Lower leg skin (tissue), 4 donors: ENCODE results near the gene RHOF. TPM values are rescaled to one million over a fixed set of nuclear protein-coding genes. Genes with fewer than 3 reads are reported as not detected.

Experiments
- DNase-seq, 2 donors: peaks; one replicate each; pipeline ENCODE4 v3.0.0-alpha.2; 2019; ENCODE audit warnings: low spot score in 2 of 2
- H3K4me3 ChIP-seq: fragments of 200-600 bp; sonication (generic); 2 replicates; pipeline ENCODE4 v1.5.1; 2017; ENCODE audit warnings: mild to moderate bottlenecking, low read depth; ENCODE audit not compliant: poor library complexity, severe bottlenecking
- CTCF ChIP-seq, 3 donors: fragments of 450-650 bp; IDR thresholded peaks; one replicate each; pipeline ENCODE4 v1.5.1; 2016; ENCODE audit warnings: antibody characterized with exemption in 3 of 3, mild to moderate bottlenecking in 3 of 3, moderate library complexity in 2 of 3
- POLR2A ChIP-seq, 2 donors: fragments of 450-650 bp; IDR thresholded peaks; one replicate each; pipeline ENCODE4 v1.6.1; 2016 to 2017; ENCODE audit warnings: antibody characterized with exemption in 2 of 2, mild to moderate bottlenecking in 1 of 2, moderate library complexity in 1 of 2
- WGBS, 2 donors: methylation state at CpG; one replicate each; pipeline ENCODE4 v1.1.5; 2018; 5-methylcytosine and 5-hydroxymethylcytosine counted together
- intact Hi-C: fragments of 100-400 bp; cut with DNase I; formaldehyde crosslinking; loops from one replicate; pipeline ENCODE4 v1.15.0; 2023; ENCODE audit warnings: low total_unique reads
- total RNA-seq, 4 donors: library from RNA; depleted of rRNA; stranded (reverse); fragments of >200 nt; gene quantifications; one replicate each; pipeline ENCODE4 v1.1.0, GENCODE V29; 2016

Gene RHOF
- total RNA-seq, 4 donors from 2014 or later, result 5.4 to 24.1 (median 9.9) TPM

GRCh38 chr12:121808623-121809022 is 15.1 kb upstream of the RHOF start:
- intact Hi-C loops, result no loop called here
- DNase-seq, result no peak
- TF ChIP-seq POLR2A (IDR thresholded peaks at IDR 0.05) (no peak), CTCF (IDR thresholded peaks at IDR 0.05) (no peak)
- 80 to 89% methylated on average over 8 of the region's 8 CpGs for WGBS, 2 donors
- no peak overlapping the region for H3K4me3 ChIP-seq

GRCh38 chr12:121807642-121808347 is 14.3 kb upstream of the RHOF start:
- H3K4me3 ChIP-seq, result no peak overlapping the region
- TF ChIP-seq CTCF (IDR thresholded peaks at IDR 0.05) (no peak), POLR2A (IDR thresholded peaks at IDR 0.05) (no peak)
- intact Hi-C loops, result no loop called here
- WGBS, 2 donors, result 66 to 78% methylated on average over 10 to 14 of the region's 14 CpGs
- DNase-seq, result no peak

GRCh38 chr12:121806546-121807423 is 13.3 kb upstream of the RHOF start:
- no peak for DNase-seq
- TF ChIP-seq CTCF (IDR thresholded peaks at IDR 0.05) (no peak), POLR2A (IDR thresholded peaks at IDR 0.05) (no peak)
- intact Hi-C loops, result no loop called here
- WGBS, 2 donors, result 40 to 42% methylated on average over 19 to 21 of the region's 21 CpGs
- no peak overlapping the region for H3K4me3 ChIP-seq

GRCh38 chr12:121806009-121806545 is 12.6 kb upstream of the RHOF start:
- no peak for DNase-seq
- no peak for TF ChIP-seq POLR2A (IDR thresholded peaks at IDR 0.05)
- TF ChIP-seq CTCF (IDR thresholded peaks at IDR 0.05), result no peak
- intact Hi-C loops, result no loop called here
- no peak overlapping the region for H3K4me3 ChIP-seq
- 4 to 9% methylated on average over 16 of the region's 16 CpGs for WGBS, 2 donors

- peak overlapping the region; percentile 52 for H3K4me3 ChIP-seq
- DNase-seq, result peak in 1 of 2 donors; percentile 87
- intact Hi-C loops, result no loop called here
- TF ChIP-seq CTCF (IDR thresholded peaks at IDR 0.05), result no peak
- TF ChIP-seq POLR2A (IDR thresholded peaks at IDR 0.05), result no peak
- WGBS, 2 donors, result 1% methylated on average over 45 of the region's 45 CpGs
Measured at GRCh38 chr12:121805171-121806008, 11.9 kb upstream of the RHOF start.
